ENCODE results near the gene TARS1. TPM values are rescaled to one million over a fixed set of nuclear protein-coding genes. Genes with fewer than 3 reads are reported as not detected.
A peak's percentile ranks its signal among the peaks of the same experiment; 100 is the strongest.

TARS1 gene
- total RNA-seq, 2 experiments from 2014 or later: 208 to 210 TPM

DNA sequence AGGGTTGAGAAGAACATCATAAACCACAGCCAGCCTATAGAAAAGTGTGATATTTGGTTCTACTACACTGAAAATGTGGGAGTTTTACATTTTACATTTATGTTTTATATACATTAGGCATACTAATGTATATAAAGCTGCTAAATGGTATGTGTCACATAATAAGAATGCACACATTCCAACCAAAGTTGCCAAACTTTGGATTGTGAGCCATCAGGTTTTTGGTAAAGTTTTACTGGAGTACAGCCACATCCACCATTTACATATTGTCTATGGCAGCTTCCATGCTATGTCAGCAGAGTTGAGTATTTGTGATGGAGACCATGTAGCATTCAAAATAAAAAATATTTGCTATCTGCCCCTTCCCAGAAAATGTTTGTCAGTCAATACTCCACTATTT is 23.1 kb upstream of the TARS1 start:
- no peak overlapping the region for H3K4me3 Mint-ChIP-seq
- TF ChIP-seq, protein P1, sequence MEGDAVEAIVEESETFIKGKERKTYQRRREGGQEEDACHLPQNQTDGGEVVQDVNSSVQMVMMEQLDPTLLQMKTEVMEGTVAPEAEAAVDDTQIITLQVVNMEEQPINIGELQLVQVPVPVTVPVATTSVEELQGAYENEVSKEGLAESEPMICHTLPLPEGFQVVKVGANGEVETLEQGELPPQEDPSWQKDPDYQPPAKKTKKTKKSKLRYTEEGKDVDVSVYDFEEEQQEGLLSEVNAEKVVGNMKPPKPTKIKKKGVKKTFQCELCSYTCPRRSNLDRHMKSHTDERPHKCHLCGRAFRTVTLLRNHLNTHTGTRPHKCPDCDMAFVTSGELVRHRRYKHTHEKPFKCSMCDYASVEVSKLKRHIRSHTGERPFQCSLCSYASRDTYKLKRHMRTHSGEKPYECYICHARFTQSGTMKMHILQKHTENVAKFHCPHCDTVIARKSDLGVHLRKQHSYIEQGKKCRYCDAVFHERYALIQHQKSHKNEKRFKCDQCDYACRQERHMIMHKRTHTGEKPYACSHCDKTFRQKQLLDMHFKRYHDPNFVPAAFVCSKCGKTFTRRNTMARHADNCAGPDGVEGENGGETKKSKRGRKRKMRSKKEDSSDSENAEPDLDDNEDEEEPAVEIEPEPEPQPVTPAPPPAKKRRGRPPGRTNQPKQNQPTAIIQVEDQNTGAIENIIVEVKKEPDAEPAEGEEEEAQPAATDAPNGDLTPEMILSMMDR (IDR thresholded peaks at IDR 0.05): no peak
- CTCF ChIA-PET: no interaction called here
- intact Hi-C loops (cut with micrococcal nuclease): no loop called here
- H3K27ac Mint-ChIP-seq: no peak overlapping the region
- DNase-seq (no peak), ATAC-seq (no peak)
- H3K27me3 Mint-ChIP-seq: peaks cover 5% of the 10 kb centered on the region
- POLR2A ChIA-PET: interaction anchor here (0.8 kb wide), 1 partner anchor 353 kb away, joined by 3 read pairs; no protein-coding TSS in a partner anchor
- no peaks in the 10 kb centered on the region for H3K4me1 Mint-ChIP-seq (ENCODE audit: low read depth)
- H3K9me3 Mint-ChIP-seq: no peaks in the 10 kb centered on the region
- H3K36me3 Mint-ChIP-seq (ENCODE audit: low read depth): no peaks in the 10 kb centered on the region

DNA sequence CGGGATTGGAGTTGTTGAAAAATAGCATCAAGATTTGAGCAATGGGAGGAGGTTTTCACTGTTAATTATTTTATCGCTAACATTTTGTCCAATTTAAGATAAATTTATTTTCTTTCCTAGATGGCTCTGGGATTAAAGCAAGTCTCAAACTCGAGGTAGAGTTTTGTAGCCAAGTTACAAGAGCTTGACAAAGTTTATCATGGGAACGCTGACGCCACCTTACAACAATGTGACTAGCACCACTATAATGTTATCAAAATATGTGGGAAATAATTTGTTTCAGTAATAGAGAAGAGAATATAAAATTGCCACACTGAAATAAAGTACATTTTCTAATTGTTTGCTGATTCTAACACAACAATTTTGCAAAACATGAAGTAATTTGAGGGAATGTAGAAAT is 19.8 kb upstream of the TARS1 start:
- intact Hi-C loops (cut with micrococcal nuclease): loop anchor here (10.0 kb wide), 1 partner anchor 806 kb away; no protein-coding TSS in a partner anchor
- Mint-ChIP-seq H3K4me3 (no peak overlapping the region), H3K27ac (no peak overlapping the region), H3K27me3 (peaks cover 5% of the 10 kb centered on the region), H3K4me1 (ENCODE audit: low read depth) (no peaks in the 10 kb centered on the region), H3K9me3 (no peaks in the 10 kb centered on the region), H3K36me3 (ENCODE audit: low read depth) (no peaks in the 10 kb centered on the region)
- CTCF ChIA-PET: interaction anchor here (1.1 kb wide), 1 partner anchor 514 kb away, joined by 3 read pairs; no protein-coding TSS in a partner anchor
- POLR2A ChIA-PET: no interaction called here
- ATAC-seq (no peak), DNase-seq (no peak)
- TF ChIP-seq, protein P1 (IDR thresholded peaks at IDR 0.05): no peak

DNA sequence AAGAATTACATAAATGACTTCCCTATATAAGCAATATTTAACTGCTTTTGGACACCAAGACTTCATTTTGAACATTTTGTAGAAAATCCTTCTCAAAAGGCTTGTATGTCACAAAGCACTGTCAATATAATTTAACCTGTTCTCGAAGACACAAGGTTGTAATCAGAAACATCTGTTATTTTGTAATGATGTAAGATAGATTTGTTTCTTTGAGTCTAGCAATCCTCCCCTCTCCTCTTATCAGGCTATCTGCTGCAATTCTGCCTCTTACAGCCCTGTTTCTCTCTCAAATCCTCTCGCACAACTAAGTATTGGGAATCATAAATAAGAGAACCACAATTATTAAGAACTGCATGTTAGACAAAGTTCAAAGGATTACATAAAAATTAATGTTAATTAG is 18.6 kb upstream of the TARS1 start:
- intact Hi-C loops (cut with micrococcal nuclease): loop anchor here (10.0 kb wide), 1 partner anchor 807 kb away; no protein-coding TSS in a partner anchor
- Mint-ChIP-seq H3K27me3 (peaks cover 7% of the 10 kb centered on the region), H3K27ac (no peak overlapping the region), H3K4me3 (no peak overlapping the region), H3K36me3 (ENCODE audit: low read depth) (no peaks in the 10 kb centered on the region), H3K9me3 (no peaks in the 10 kb centered on the region), H3K4me1 (ENCODE audit: low read depth) (no peaks in the 10 kb centered on the region)
- POLR2A ChIA-PET: no interaction called here
- ATAC-seq (no peak), DNase-seq (no peak)
- CTCF ChIA-PET: interaction anchor here (0.7 to 1.4 kb wide), 4 partner anchors 9 to 1007 kb away, joined by 3 to 4 read pairs (median 3); no protein-coding TSS in a partner anchor
- TF ChIP-seq, protein P1 (IDR thresholded peaks at IDR 0.05): no peak

DNA sequence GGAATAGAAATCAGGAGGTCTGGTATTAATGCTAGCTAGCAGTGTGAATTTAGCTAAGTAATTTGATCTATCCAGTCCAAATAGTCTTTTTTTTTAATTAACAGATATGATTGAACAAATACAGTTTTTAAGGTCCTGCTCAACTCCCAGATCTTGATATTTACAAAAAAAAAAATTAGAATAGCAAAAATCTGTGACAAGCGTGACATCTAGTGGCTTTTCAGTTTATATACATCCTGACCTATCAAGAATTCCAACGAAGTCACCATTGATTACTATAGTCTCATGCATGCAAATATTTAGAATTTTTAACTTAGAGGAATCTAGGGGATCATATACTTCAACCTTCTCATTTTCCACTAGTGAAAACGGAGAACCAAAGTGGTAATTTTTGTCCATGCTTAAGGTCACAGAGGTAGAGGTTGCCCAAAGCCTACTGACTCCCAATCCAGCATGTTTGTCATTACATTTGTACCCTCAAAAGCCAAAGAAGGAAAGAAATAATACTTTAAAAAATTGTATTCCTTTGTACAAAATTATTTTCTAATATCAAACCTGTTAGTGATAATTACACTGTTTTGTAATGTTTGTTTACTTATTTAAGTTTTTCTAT is 17.6 kb upstream of the TARS1 start:
- H3K4me3 Mint-ChIP-seq: no peak overlapping the region
- CTCF ChIA-PET: interaction anchor here (0.6 to 1.9 kb wide), 7 partner anchors 8 to 1008 kb away, joined by 3 to 7 read pairs (median 3); no protein-coding TSS in a partner anchor
- no peak overlapping the region for H3K27ac Mint-ChIP-seq
- H3K27me3 Mint-ChIP-seq: peaks cover 11% of the 10 kb centered on the region
- H3K36me3 Mint-ChIP-seq (ENCODE audit: low read depth): no peaks in the 10 kb centered on the region
- H3K4me1 Mint-ChIP-seq (ENCODE audit: low read depth): no peaks in the 10 kb centered on the region
- no peak for DNase-seq
- H3K9me3 Mint-ChIP-seq: no peaks in the 10 kb centered on the region
- TF ChIP-seq, protein P1 (IDR thresholded peaks at IDR 0.05): peak; percentile 53
- intact Hi-C loops (cut with micrococcal nuclease): loop anchor here (10.0 kb wide), 1 partner anchor 808 kb away; no protein-coding TSS in a partner anchor
- POLR2A ChIA-PET: no interaction called here
- ATAC-seq: peak; percentile 34

DNA sequence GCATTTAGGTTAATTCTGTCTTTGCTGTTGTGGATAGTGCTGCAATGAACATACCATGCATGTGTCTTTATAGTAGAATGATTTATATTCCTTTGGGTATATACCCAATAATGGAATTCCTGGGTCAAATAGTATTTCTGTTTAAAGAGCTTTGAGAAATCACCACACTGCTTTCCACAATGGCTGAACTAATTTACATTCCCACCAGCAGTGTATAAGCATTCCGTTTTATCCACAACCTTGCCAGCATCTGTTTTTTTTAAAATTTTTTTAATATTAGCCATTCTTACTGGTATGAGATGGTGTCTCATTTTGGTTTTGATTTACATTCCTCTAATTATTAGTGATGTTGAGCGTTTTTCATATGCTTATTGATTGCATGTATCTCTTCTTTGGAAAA is 15.5 kb upstream of the TARS1 start:
- ATAC-seq: no peak
- TF ChIP-seq, protein P1 (IDR thresholded peaks at IDR 0.05): no peak
- Mint-ChIP-seq H3K4me3 (no peak overlapping the region), H3K27ac (no peak overlapping the region), H3K27me3 (peaks cover 11% of the 10 kb centered on the region), H3K9me3 (no peaks in the 10 kb centered on the region), H3K4me1 (ENCODE audit: low read depth) (no peaks in the 10 kb centered on the region), H3K36me3 (ENCODE audit: low read depth) (no peaks in the 10 kb centered on the region)
- DNase-seq: no peak
- POLR2A ChIA-PET: no interaction called here
- intact Hi-C loops (cut with micrococcal nuclease): loop anchor here (10.0 kb wide), 1 partner anchor 811 kb away; no protein-coding TSS in a partner anchor
- CTCF ChIA-PET: interaction anchor here (1.9 kb wide), 1 partner anchor 10 kb away, joined by 8 read pairs; no protein-coding TSS in a partner anchor

Data from activated CD8-positive, alpha-beta T cell treated with anti-CD3 and anti-CD28 coated beads for 36 hours (primary cell).